Heart left ventricle (tissue), 13 donors: ENCODE measurements around the gene EYS.

ENCODE experiments used
- POLR2A ChIP-seq, 2 donors: fragments of 450-650 bp; IDR thresholded peaks; one replicate each; pipeline ENCODE4 v1.6.1; 2017; ENCODE audit warnings: antibody characterized with exemption in 2 of 2, mild to moderate bottlenecking in 2 of 2, moderate library complexity in 2 of 2
- TF ChIP-seq, protein P1 (sequence below), 12 donors: fragments of 200-600 bp; sonication (generic) in 4 of 12; IDR thresholded peaks; one replicate each; pipeline versions ENCODE4 v1.5.0 to v1.8.0; 2018 to 2022; ENCODE audit warnings: antibody characterized with exemption in 12 of 12, mild to moderate bottlenecking in 5 of 12
- donor health status: ischemic (EF 13 %, LVEDD 7.1; RV severe dilation, severe dysfunction).
- donor health status: DM: no; HTN: yes; CAD: no.
- donor health status: DM: no; HTN: no; CAD: no.
- donor health status: ischemic (EF 25% LVEDD 6.9; RV normal size, moderate dysfunction).
- donor health status: ischemic (EF 25% LVEDD 5.7; RV mildly dilated, moderate dysfunction).
- donor health status: ischemic (EF 35%, LVEDD 5.7; RV mildly dilated, moderate dysfunction).
- donor health status: nonischemic (EF 11% LVEDD 7.7; RV severe dilation, severe dysfunction).
- donor health status: DM: yes; HTN: yes; CAD: no.
- donor health status: PGD.
- donor health status: ischemic (EF 29% LVEDD 5.4; RV normal size, mild dysfunction).
- donor health status: nonischemic (EF 23%, LVEDD 6.1; RV moderate dilation, normal function).

DNA sequence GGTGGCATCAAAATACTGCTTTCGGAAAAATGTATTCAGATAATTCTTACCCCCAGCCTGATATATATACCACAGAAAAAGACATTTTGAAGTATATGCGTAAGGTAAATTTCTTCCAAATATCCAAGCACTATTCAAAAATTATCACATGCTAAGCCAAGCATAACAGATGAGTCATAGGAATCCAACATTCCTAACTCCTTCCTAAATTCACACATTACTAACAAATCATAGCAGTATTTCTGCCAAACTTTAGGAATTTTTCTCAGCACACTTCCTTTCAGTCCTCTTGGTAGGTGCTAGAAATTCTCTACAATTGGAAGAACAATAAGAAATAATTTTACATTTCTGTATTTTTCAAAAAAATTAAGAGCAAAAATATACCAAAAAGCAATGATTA is 417.5 kb downstream of the EYS start:
- TF ChIP-seq, protein P1, sequence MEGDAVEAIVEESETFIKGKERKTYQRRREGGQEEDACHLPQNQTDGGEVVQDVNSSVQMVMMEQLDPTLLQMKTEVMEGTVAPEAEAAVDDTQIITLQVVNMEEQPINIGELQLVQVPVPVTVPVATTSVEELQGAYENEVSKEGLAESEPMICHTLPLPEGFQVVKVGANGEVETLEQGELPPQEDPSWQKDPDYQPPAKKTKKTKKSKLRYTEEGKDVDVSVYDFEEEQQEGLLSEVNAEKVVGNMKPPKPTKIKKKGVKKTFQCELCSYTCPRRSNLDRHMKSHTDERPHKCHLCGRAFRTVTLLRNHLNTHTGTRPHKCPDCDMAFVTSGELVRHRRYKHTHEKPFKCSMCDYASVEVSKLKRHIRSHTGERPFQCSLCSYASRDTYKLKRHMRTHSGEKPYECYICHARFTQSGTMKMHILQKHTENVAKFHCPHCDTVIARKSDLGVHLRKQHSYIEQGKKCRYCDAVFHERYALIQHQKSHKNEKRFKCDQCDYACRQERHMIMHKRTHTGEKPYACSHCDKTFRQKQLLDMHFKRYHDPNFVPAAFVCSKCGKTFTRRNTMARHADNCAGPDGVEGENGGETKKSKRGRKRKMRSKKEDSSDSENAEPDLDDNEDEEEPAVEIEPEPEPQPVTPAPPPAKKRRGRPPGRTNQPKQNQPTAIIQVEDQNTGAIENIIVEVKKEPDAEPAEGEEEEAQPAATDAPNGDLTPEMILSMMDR (IDR thresholded peaks at IDR 0.05): no peak
- TF ChIP-seq POLR2A (IDR thresholded peaks at IDR 0.05): no peak
